GM19351 (cell line): Measurements from ENCODE around the gene EI24.

ENCODE experiments used
- ATAC-seq: cut with Tn5 transposase; IDR thresholded peaks from one replicate; pipeline ENCODE4 v1.9.1; 2021; ENCODE audit warnings: mild to moderate bottlenecking, moderate library complexity; ENCODE audit not compliant: unreplicated experiment

EI24 gene

GRCh38 chr11:125626288-125626950, 57.1 kb downstream of the EI24 start:
- peak; percentile 39 for ATAC-seq

GRCh38 chr11:125627236-125627910, 58.1 kb downstream of the EI24 start:
- ATAC-seq, result no peak
